ACC112 (cell line): ENCODE results near the gene RUNX3.

Source experiments
- H2AFZ ChIP-seq: fragments of 200-600 bp; sonication (generic); one replicate; pipeline ENCODE4 v1.6.0; 2017; ENCODE audit warnings: antibody characterized with exemption, low read length; ENCODE audit not compliant: unreplicated experiment
- H3K27ac ChIP-seq: fragments of 200-600 bp; sonication (generic); 2 replicates; pipeline ENCODE4 v1.5.1; 2014; ENCODE audit warnings: low read depth, mild to moderate bottlenecking, antibody characterized with exemption, low read length, moderate library complexity
- H3K27me3 ChIP-seq: fragments of 200-600 bp; sonication (generic); 2 replicates; pipeline ENCODE4 v1.6.1; 2014; ENCODE audit warnings: mild to moderate bottlenecking, antibody characterized with exemption, low read length, moderate library complexity, mixed read lengths; ENCODE audit not compliant: insufficient read depth
- H3K36me3 ChIP-seq: fragments of 200-600 bp; sonication (generic); 2 replicates; pipeline ENCODE4 v1.6.1; 2016; ENCODE audit warnings: mild to moderate bottlenecking, antibody characterized with exemption, low read length, moderate library complexity, mixed read lengths; ENCODE audit not compliant: insufficient read depth
- H3K4me1 ChIP-seq: fragments of 200-600 bp; sonication (generic); one replicate; pipeline ENCODE4 v1.6.1; 2016; ENCODE audit warnings: low read length, mixed read lengths; ENCODE audit not compliant: insufficient read depth, unreplicated experiment, control insufficient read depth
- H3K4me3 ChIP-seq: fragments of 200-600 bp; sonication (generic); 2 replicates; pipeline ENCODE4 v1.5.1; 2014; ENCODE audit warnings: mild to moderate bottlenecking, low read depth, low read length
- H3K79me2 ChIP-seq: fragments of 200-600 bp; sonication (generic); one replicate; pipeline ENCODE4 v1.6.0; 2016; ENCODE audit warnings: low read length; ENCODE audit not compliant: control insufficient read depth, unreplicated experiment, insufficient read depth

RUNX3 gene

GRCh38 chr1:24945354-24946326 lies 15.6 kb upstream of the RUNX3 start:
- Histone ChIP-seq H3K4me3 (no peak overlapping the region), H3K36me3 (no peaks in the 10 kb centered on the region), H3K4me1 (no peaks in the 10 kb centered on the region), H3K27ac (no peak overlapping the region), H3K27me3 (peaks cover 15% of the 10 kb centered on the region), H3K79me2 (no peaks in the 10 kb centered on the region), H2AFZ (no peak overlapping the region)

GRCh38 chr1:24944318-24944717 lies 14.2 kb upstream of the RUNX3 start:
- no peaks in the 10 kb centered on the region for H3K4me1 ChIP-seq
- H3K4me3 ChIP-seq: no peak overlapping the region
- H3K27ac ChIP-seq: no peak overlapping the region
- H2AFZ ChIP-seq: no peak overlapping the region
- peaks cover 15% of the 10 kb centered on the region for H3K27me3 ChIP-seq
- H3K36me3 ChIP-seq: no peaks in the 10 kb centered on the region
- H3K79me2 ChIP-seq: no peaks in the 10 kb centered on the region

GRCh38 chr1:24942789-24943188 lies 12.7 kb upstream of the RUNX3 start:
- no peak overlapping the region for H3K4me3 ChIP-seq
- no peak overlapping the region for H2AFZ ChIP-seq
- no peaks in the 10 kb centered on the region for H3K36me3 ChIP-seq
- H3K27me3 ChIP-seq: peaks cover 15% of the 10 kb centered on the region
- no peaks in the 10 kb centered on the region for H3K79me2 ChIP-seq
- H3K27ac ChIP-seq: no peak overlapping the region
- no peaks in the 10 kb centered on the region for H3K4me1 ChIP-seq

DNA sequence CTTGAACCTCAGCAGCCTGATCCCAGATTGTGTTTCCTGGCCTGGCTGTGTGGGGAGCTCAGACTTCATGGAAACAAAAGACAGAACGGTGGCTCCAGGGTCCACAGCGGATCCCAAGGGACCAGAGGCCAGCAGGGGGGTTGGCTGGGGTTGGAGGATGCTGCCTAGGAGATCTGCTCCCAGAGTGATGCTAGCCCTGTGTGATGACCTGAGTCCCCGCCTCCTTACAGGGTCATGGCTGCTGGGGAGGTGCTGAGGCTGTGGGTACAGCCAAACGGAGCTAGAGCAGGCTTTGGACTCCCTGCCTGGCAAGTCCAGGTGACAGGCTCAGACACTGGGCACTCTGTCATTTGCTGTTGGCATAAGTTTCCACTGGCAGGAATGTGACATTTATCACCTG lies 11.5 kb upstream of the RUNX3 start:
- Histone ChIP-seq H3K4me1 (no peaks in the 10 kb centered on the region), H2AFZ (no peak overlapping the region), H3K27me3 (peaks cover 15% of the 10 kb centered on the region), H3K27ac (no peak overlapping the region), H3K4me3 (no peak overlapping the region), H3K36me3 (no peaks in the 10 kb centered on the region), H3K79me2 (no peaks in the 10 kb centered on the region)

DNA sequence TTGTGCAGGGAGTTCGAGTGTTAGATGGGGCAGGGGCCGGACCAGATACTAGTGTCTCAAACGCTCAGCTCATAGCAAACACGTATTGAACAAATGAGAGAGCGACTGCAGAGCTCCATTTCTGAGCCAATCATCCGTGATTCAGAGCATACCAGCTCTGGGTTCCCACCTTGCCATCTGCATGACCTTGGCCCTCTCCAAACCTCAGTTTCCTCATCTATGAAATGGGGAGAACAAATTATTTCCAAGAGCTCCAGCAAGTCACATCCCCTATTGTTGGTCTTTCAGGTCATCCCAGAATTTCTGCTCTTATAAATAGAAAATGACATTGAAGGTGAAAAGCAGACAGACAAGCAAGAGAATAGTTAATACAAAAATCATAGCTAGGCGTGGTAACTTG lies 10.2 kb upstream of the RUNX3 start:
- no peaks in the 10 kb centered on the region for H3K79me2 ChIP-seq
- no peaks in the 10 kb centered on the region for H3K4me1 ChIP-seq
- H3K4me3 ChIP-seq: no peak overlapping the region
- H2AFZ ChIP-seq: no peak overlapping the region
- peaks cover 23% of the 10 kb centered on the region for H3K27me3 ChIP-seq
- no peaks in the 10 kb centered on the region for H3K36me3 ChIP-seq
- no peak overlapping the region for H3K27ac ChIP-seq

GRCh38 chr1:24939675-24940193 lies 9.7 kb upstream of the RUNX3 start:
- H3K79me2 ChIP-seq: no peaks in the 10 kb centered on the region
- H3K27ac ChIP-seq: no peak overlapping the region
- H3K4me1 ChIP-seq: no peaks in the 10 kb centered on the region
- H3K4me3 ChIP-seq: no peak overlapping the region
- no peak overlapping the region for H2AFZ ChIP-seq
- no peaks in the 10 kb centered on the region for H3K36me3 ChIP-seq
- H3K27me3 ChIP-seq: peaks cover 28% of the 10 kb centered on the region

DNA sequence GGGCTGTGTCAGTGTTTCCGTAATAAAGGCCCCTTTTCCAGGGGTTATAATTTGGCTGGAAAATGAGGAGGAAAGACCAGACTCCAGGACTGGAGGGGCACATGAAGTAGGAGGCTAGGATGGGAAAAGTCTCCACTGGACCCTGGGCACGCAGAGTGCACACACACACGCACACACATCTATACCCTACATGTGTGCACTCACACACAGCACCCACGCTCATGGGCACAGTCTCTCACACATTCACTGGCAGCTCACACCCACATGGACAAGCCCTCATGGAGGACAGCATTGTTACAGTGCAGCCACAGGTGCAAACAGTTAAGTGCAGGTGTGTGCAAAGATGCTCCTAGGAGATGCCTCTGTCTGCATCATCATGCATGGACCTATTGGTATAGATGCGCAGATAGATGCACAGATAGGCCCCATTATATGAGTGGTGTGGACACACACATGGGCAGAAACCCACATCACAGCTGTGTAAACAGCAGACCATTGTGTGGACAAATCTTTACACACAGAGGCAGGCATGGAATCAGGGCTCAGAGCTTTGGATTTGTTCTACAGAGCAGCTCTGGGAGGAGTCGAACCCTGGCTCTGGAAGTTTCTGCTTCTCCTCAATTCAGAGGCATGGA lies 9.1 kb upstream of the RUNX3 start:
- Histone ChIP-seq H3K27ac (no peak overlapping the region), H2AFZ (no peak overlapping the region), H3K27me3 (peaks cover 34% of the 10 kb centered on the region)

DNA sequence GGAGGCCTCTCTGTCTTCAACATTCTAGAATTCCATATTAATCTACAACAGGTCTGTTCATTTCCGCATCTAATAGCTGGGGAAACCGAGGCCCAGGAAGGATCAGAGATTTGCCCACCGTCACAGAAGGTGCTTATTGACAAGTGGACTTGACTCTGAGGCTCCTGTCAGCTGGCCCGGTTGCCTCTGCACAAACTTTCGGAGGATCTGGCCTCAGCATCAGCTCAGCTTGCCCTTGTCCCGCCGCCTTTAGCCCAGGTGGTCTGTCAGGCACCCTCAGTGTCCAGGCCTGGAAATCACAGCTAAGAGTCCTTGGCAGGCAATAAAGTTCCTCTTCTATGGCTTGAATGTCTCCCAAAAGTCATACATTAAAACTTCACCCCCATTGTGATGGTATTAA lies 8.2 kb upstream of the RUNX3 start:
- H3K4me1 ChIP-seq: no peaks in the 10 kb centered on the region
- H3K79me2 ChIP-seq: no peaks in the 10 kb centered on the region
- peaks cover 40% of the 10 kb centered on the region for H3K27me3 ChIP-seq
- H3K36me3 ChIP-seq: no peaks in the 10 kb centered on the region
- no peak overlapping the region for H3K4me3 ChIP-seq
- no peak overlapping the region for H3K27ac ChIP-seq
- H2AFZ ChIP-seq: no peak overlapping the region

More for the DNA sequence above, 9.1 kb upstream of the RUNX3 start:
- no peak overlapping the region for H3K4me3 ChIP-seq
- no peaks in the 10 kb centered on the region for H3K79me2 ChIP-seq
- no peaks in the 10 kb centered on the region for H3K4me1 ChIP-seq
- no peaks in the 10 kb centered on the region for H3K36me3 ChIP-seq

GRCh38 chr1:24936684-24937083 lies 6.6 kb upstream of the RUNX3 start:
- Histone ChIP-seq H3K36me3 (no peaks in the 10 kb centered on the region), H3K27me3 (peaks cover 49% of the 10 kb centered on the region)

DNA sequence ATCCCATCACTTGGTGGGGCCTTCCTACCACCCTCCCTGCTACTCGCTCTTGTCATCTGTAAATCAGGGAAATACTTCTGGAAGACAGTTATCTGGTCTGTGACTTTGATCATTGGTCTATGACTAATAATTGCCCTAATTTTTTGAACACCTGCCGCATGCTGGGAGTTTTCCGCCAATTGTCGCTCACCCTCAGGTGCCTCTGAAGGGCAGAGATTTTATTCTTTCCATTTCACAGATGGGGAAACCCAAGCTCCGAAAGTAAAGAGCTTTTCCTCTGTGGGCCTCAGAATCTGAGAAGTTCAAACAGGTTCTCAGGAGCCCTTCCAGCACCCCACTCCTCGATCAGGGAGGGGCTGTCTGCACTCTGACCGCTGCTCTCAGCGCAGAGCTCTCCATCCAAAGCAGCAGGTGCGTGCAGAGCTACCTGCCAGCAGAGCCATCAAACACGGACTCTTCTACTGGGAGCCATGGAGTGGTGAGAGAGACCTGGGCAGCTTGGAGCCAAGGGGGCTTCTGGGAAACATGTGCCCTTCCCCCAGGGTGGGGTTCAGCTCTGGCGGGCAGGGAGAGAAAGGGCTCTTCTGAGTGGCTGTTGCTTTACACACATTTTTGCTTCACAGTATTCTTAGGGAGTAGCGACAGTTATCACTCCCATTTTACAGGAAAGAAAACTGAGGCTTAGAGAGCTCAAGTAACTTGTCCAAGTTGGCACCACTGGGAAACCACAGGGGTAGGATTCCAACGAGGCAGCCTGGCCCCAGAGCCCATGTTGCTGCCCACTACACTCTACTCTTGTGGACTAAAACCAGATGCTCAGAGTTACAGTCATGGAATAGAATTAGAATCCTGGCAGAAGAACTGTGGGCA lies 5.8 kb upstream of the RUNX3 start:
- Histone ChIP-seq H3K4me3 (no peak overlapping the region), H3K79me2 (no peaks in the 10 kb centered on the region), H2AFZ (no peak overlapping the region), H3K27ac (no peak overlapping the region), H3K27me3 (peaks cover 50% of the 10 kb centered on the region), H3K4me1 (peaks cover 4% of the 10 kb centered on the region), H3K36me3 (no peaks in the 10 kb centered on the region)

More at GRCh38 chr1:24936684-24937083, 6.6 kb upstream of the RUNX3 start:
- Histone ChIP-seq H3K27ac (no peak overlapping the region), H3K79me2 (no peaks in the 10 kb centered on the region), H3K4me1 (peaks cover 2% of the 10 kb centered on the region), H3K4me3 (no peak overlapping the region), H2AFZ (no peak overlapping the region)
